GM18505 (cell line): ENCODE measurements around the gene CERS3.

Experiments used
- ATAC-seq: cut with Tn5 transposase; IDR thresholded peaks from one replicate; pipeline ENCODE4 v1.9.1; 2021; ENCODE audit not compliant: unreplicated experiment
- POLR2A ChIP-seq: IDR thresholded peaks from 4 replicates; pipeline ENCODE4 v1.6.1; 2011; ENCODE audit warnings: borderline replicate concordance; ENCODE audit not compliant: insufficient read depth, insufficient read length; ENCODE audit errors: extremely low read depth

Gene CERS3

DNA sequence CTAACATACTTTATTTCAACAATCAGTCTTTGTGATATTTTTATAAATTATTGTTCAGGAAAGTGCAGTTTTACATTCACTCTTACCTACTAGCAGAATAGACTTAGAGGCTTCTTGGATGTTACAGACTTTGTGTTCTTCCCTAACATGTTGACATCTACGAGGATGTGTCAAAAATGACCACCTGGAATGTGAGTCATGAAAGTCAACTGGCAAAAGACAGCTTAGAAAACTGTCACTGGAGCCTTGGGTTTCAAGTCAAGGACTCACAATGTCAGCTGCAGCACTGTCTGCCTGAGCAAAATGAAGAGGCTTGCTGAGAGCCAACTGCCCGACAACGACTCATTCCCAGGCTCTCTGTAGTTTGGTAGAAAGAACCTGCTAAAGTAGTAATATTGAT is 91.5 kb downstream of the CERS3 start:
- no peak for ATAC-seq
- no peak for TF ChIP-seq POLR2A

- no peak for ATAC-seq
- no peak for TF ChIP-seq POLR2A
Observed at GRCh38 chr15:100434561-100434960, 94.2 kb downstream of the CERS3 start.

GRCh38 chr15:100434038-100434437 is 94.7 kb downstream of the CERS3 start:
- no peak for ATAC-seq
- TF ChIP-seq POLR2A: no peak

GRCh38 chr15:100433304-100433703 is 95.4 kb downstream of the CERS3 start:
- no peak for ATAC-seq
- no peak for TF ChIP-seq POLR2A

DNA sequence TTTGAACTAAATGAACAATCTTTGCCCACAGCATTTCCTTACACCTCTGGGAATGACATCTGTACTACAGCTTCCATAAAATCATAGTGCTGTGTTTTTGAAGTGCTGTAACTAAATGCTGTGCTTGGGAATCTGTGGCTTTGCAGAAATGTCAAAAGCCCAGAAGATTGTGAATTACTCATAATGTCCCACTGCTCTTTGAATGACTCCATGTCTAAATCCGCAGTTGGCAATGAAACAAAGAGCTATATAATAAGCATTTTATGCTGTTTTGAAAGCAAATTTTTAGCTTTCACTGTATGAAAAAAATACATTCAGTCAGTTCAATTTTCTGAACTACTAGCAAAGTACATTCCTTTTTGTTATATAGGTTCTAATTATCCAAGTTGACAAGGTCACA is 98.3 kb downstream of the CERS3 start:
- TF ChIP-seq POLR2A: no peak
- ATAC-seq: no peak

DNA sequence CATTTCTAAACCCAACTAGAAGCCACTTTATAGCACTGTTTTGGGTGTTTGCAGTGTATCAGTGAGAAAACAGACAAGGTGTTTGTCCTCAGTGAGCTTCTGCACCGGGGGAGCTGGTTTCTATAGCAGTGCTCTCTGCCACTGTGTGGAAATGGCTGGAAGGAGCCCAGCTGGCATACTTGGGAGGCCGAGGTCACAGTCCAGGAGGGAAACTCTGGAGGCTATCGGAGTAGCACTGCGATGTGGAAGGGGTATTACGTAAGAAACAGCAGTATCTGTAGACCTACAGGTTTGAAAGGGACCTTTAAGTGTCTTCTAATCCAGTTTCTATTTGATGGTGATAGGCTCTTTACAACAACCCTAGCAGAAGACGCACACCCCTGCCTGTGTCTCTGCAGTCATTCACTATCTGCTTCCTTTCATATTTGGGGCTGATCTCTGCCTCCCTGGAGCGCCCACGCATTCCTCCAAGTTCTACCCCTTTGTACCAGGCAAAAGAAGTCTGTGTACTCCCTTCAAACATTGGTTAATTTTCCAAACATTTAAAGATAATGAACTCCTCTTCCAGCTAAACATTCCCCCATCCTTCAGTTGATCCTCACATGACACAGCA is 99.5 kb downstream of the CERS3 start:
- no peak for ATAC-seq
- no peak for TF ChIP-seq POLR2A

GRCh38 chr15:100426937-100427336 is 101.8 kb downstream of the CERS3 start:
- TF ChIP-seq POLR2A: no peak
- no peak for ATAC-seq

DNA sequence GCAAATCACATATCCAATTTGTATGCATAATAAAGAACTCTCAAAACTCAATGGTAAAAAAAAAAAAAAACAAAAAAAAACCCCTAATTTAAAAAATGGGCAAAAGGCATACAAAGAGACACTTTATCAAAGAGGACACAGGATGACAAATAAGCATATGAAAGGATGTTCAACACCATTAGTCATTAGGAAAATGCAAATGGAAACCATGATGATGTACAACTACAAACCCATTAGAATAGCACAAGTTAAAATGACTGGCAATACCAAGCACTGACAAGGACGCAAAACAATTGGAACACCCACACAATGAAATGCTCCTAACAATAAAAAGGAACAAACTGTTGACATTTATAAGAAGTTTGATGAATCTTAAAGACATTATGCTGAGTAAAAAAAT is 123.6 kb downstream of the CERS3 start:
- no peak for TF ChIP-seq POLR2A
- no peak for ATAC-seq

DNA sequence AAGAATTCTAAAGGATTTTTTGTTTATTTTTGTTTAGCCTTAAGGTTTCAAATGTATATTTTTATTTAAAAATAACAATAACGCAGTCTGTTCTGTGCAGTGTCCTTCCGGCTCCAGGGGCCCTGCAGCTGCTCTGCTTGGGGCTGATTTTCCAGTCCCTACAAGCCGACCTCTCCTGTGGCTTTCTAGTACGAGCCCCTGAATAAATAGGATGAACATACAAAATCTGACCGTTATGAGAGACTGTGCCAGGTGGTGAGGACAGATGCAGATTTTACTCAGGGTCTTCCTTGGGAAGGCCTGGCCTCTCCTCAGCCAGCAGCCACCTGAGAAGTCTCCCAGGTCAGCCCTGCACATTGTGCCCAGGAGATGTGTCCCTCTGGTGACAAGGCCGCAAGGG is 127.8 kb downstream of the CERS3 start:
- no peak for ATAC-seq
- TF ChIP-seq POLR2A: no peak

GRCh38 chr15:100394736-100395440 is 133.9 kb downstream of the CERS3 start:
- ATAC-seq: no peak
- TF ChIP-seq POLR2A: no peak

DNA sequence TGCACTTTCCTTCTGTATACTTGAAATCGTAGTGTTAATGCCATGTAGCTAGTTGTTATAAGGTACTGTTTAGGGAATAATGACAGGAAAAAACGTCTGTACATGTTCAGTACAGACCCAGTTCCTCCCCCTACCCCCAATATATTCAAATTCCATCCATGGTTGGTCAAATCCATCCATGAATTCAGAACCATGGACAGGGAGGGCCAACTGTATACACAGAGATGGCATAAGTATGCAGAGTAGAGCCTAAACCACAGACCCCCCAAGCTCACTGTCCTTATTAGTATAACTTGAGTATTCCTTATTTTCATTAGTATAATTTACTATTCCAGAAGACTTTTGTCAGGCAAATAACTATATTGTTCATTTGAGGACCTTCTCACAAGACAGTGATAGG is 135.7 kb downstream of the CERS3 start:
- TF ChIP-seq POLR2A: no peak
- no peak for ATAC-seq

DNA sequence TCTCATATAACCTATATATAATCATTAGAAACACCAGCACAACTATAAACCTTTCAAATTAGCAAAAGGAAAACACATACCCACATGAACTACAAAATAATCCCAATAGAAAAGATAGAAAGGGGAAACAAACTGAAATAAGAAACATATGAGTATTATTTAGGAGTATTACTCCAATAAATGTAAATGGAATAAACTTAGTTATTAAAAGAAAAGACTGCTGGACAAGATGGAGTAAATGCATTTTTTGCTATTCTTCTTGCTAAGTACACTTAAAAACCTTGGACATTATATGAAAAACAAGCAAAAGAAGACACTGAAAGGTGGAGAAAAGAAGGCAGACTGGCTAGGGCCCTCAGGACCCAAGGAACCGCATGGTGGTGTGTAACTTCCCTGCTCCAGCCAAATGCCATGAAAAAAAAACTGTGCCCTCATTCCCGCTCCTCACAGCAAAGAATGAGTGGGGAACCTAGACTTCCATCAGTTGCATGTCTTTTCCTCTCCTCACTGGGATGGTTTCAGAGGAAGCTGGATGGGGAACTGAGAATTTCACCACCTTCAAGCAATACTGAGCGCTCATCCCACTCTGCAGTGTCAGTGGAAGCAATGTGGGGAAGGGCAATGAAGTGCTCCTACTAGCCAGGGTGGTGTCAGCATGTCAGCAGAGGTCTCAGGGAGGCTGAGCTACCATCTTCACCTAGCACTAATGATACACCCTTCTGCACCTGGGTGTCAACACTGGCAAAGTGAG is 143.3 kb downstream of the CERS3 start:
- TF ChIP-seq POLR2A: no peak

DNA sequence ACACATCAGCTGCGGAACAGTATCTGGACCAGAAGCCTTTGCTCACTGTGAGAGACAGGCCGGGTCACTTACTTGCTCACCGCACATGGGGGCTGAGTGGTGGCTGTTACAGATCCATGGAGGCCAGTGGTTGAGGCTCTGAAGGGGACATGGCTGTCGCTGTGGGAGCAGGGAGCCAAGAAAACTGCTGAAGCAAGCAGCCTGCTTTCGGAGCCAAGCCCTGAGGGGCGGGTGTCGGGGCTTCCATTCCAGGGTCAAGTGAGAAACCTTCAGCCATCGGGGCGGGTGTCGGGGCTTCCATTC is 144.7 kb downstream of the CERS3 start:
- no peak for ATAC-seq
- no peak for TF ChIP-seq POLR2A

More for the DNA sequence above, 143.3 kb downstream of the CERS3 start:
- ATAC-seq: no peak
